Stimulated activated CD8-positive, alpha-beta memory T cell treated with anti-CD3 and anti-CD28 coated beads, Interleukin-2, amount 100 ng/mL, for 48 hours (primary cell): ENCODE results near the gene C21orf58.

ENCODE experiments used
- DNase-seq, 2 donors: peaks; one replicate each; pipeline ENCODE4 v3.0.0-alpha.2; 2020; ENCODE audit warnings: low read depth in 2 of 2

Gene C21orf58

GRCh38 chr21:46256501-46256994, 67.1 kb downstream of the C21orf58 start:
- DNase-seq: no peak

GRCh38 chr21:46255758-46256337, 67.8 kb downstream of the C21orf58 start:
- no peak for DNase-seq

GRCh38 chr21:46255166-46255565, 68.5 kb downstream of the C21orf58 start:
- DNase-seq: no peak

- no peak for DNase-seq
Observed at GRCh38 chr21:46254208-46254975, 69.3 kb downstream of the C21orf58 start.

GRCh38 chr21:46253610-46254124, 70.0 kb downstream of the C21orf58 start:
- DNase-seq: peak; percentile 24 to 26

GRCh38 chr21:46252840-46253239, 70.8 kb downstream of the C21orf58 start:
- DNase-seq: no peak
